GM18499 (cell line): ENCODE measurements around the gene PKD2L1.
"Not testable (repeated sequence)": the region's sequence is repeated elsewhere in the genome, so short reads cannot be mapped to it uniquely, and the experiment has no call there.

Source experiments
- ATAC-seq: cut with Tn5 transposase; IDR thresholded peaks from one replicate; pipeline ENCODE4 v1.9.1; 2021; ENCODE audit warnings: moderate number of reproducible peaks; ENCODE audit not compliant: insufficient read depth, unreplicated experiment

Gene PKD2L1

GRCh38 chr10:100334762-100335161 is 4.7 kb upstream of the PKD2L1 start:
- ATAC-seq = no peak

DNA sequence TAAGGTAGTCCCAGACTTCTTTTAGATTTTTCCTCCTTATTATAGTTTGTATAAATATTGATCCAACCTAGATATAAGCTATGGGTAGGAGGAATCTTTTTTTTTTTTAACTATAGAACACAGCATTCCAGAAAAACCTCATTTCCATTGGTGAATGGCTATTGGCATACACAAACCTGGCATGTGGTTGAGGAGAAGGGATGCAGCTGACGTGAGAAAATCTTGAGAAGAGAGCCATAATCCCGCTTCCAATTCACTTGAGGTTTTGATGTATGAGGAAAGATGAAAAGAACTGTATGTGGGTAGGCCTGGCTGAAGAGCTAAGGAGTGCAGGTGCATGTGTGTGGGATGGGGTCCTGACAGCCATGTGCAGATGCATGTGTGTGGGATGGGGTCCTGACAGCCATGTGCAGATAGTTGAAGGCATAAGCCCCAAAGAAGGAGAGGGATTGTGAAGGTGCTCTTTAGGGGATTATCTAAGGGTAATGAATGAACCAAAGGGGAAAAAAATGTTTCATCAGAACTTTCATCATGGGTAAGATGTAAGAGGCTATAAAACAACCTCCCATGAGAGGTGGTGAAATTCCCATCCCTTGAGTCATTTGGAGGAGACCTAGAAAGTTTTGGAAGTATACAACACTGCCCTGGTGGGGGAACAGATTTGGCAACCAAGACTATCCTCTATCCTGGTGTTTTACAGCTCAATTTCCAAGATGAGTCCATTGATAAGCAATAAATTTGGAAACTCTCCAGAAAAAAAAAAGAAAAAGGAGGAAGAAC is 3.8 kb upstream of the PKD2L1 start:
- no peak for ATAC-seq

DNA sequence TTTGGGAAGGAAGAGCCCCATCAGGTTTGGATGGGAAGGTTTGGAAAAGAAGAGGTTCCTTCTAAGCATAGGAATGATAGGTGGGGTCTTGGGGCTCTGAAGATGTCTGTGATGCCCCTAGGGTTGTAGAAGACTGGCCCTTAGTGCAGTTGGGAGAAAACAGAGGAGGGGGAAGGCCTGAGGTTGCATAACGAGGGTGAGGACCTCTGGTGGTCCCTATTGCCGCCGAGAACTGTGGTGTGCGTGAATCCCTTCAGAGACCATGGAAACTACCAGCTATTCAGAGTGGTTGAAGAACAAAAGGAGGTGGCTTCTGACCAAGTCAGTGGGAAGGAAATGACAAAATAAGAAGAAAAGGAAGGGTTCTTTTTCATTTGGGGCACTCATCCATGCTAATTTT is 3.1 kb upstream of the PKD2L1 start:
- ATAC-seq = no peak

DNA sequence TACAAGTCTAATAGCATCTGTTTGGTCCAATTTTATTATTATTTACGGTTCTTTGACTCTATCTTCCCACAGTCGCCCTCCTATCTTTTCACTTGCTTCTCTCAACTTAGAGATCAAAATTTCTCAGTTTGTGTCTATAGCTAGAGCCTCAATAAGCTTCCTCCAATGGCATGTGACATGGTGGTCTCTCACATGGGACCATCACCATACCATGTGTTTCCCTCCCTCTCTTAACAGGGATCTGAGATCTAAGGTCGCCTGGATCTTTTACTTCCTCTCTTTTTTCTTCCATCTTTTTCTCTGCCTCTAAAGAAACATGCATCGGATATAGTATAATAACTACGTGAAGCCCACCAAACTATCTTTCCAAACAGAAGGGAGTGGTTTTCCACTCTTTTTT is 1.8 kb downstream of the PKD2L1 start:
- no peak for ATAC-seq

- ATAC-seq = no peak
These were observed 2.4 kb downstream of the PKD2L1 start for GRCh38 chr10:100327718-100328009.

DNA sequence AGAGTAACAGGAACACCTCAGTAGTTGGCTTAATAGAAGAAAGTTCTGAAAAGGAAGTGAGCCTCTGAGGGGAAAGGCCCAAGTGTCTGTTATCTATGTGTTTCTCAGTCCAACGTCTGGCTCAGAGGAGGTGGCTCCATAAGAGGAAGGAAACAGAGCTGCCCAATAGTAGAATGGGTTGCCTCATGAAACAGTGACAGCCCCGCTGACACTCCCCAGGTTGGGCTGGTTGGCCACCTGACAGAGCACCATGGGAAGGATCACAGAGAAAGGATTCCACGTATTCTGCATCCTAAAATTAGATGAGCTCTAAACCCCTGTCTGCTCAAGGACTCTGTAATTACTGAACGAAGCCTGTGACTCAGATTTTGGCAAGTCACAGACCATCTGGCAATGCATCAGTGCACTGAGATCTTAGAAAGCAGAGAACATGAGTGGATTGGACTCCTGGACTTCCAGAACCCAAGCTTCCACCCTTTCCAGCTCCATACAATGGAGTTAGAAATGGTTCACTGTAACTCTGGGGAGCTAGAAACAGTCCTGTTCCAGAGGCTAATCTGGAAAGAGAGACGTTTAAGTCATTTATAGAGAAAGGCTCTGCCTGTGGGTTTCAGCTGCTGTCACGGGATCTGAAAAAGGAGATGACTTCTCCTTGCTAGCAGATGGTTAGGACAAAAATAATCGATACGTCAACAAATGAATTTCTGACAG is 2.9 kb downstream of the PKD2L1 start:
- peak; percentile 94 for ATAC-seq

GRCh38 chr10:100325158-100325557 is 4.9 kb downstream of the PKD2L1 start:
- ATAC-seq = no peak

GRCh38 chr10:100319707-100320402 is 10.2 kb downstream of the PKD2L1 start:
- ATAC-seq = no peak

DNA sequence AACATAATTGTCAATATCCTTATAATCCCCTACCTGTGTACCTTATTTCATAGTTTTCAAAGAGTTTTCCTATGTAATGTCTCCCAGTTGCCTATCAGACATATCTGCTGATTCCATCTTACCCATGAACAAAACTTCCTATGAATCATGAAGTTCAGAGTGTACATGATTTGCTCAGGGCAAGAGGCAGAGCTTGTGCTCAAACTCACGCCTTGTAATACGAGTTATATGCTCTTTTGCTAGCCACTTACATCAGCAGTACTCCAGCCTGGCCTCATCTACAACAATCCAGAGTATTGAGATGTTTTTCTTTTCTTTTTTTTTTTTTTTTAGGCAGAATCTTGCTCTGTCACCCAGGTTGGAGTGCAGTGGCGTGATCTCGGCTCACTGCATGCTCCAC is 11.8 kb downstream of the PKD2L1 start:
- ATAC-seq = no peak

- ATAC-seq = no peak
These were observed 14.4 kb downstream of the PKD2L1 start for GRCh38 chr10:100315615-100316014.

GRCh38 chr10:100311298-100311697 is 18.7 kb downstream of the PKD2L1 start:
- no peak for ATAC-seq

DNA sequence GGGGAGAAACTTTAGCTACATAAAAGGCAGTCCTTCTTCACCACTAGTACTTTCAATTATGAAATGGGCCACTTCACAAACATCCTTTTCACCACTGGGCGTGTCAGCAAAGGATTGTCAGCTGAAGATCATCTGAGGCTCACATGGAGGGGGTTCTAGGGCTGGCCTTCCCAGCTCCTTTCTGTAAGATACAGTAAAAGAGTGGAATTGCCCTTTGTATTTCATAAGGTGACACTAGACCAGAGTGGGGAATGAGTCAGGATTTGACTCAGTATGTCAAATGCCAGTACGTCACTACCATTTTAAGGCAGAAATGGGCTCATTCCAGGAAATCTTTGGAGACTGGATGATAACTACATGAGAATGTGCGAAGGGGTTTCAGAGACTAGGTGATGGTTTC is 22.3 kb downstream of the PKD2L1 start:
- no peak for ATAC-seq

DNA sequence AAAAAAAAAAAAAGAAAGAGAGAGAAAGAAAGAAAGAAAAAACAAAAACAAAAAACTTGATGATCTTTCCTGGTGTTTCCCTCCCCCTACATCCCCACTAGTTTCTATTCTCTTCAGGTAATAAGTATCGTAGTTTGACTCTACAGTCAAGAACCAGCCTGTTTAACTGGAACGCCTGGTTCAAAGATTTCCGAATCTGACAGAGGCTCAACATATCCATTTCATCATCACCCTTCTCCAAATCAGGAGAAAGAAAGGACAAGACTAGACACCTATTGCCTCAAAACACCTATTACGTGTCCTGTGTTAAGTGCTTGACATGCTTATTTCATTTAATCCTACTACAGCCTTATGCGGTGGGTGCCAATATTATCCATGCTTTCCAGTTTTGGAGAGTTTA is 23.2 kb downstream of the PKD2L1 start:
- ATAC-seq = no peak

GRCh38 chr10:100304414-100304813 is 25.6 kb downstream of the PKD2L1 start:
- no peak for ATAC-seq

DNA sequence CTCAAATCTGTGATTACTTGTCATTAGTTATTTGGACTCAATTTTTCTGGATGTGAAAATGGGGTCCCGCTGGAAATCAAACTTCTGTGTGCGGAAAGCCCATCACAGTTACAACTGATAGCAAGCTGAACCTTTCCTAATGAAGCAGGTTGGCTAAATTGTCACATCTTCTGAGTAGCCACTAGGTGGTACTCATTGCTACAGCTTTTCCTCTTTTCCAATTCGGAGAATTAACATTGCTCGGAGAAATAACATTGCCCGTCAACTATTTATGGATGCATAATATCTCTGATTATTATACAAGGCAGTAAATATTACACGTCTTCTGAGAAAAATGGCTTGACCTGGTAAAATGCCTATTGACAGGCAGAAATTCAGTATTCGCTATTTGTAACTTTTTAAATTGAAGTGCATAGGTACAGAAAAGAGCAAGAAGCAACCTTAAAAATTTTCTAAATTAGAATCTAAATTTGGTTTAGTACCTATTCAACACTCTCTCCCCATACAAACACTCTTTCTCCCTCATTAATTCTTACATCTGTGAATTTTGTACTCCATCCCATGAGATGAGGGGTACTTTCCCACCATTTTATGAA is 26.2 kb downstream of the PKD2L1 start:
- no peak for ATAC-seq

- not testable (repeated sequence) for ATAC-seq
These were observed 28.9 kb downstream of the PKD2L1 start for GRCh38 chr10:100301123-100301522.

DNA sequence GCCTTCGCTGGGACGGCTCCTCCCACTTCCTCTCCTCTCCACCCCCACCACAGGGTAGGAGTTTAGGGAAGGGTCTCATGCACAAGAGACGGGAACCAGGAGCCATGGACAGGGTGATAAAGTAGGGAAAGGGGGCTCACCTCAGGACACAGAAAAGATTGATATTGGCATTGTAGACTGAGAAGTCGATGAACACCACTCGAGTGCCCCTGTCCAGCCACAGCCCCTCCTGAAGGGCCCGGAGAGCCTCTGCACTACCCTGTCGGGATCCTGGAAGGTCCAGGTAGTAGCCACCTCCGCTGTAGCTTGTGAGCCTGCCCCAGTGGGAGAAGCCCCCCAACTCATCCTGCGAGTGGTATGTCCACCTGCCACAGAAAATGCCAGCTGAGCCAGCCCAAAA is 32.8 kb downstream of the PKD2L1 start:
- no peak for ATAC-seq

- no peak for ATAC-seq
These were observed 37.0 kb downstream of the PKD2L1 start for GRCh38 chr10:100293066-100293465.

- not testable (repeated sequence) for ATAC-seq
These were observed 37.7 kb downstream of the PKD2L1 start for GRCh38 chr10:100292300-100292699.

- no peak for ATAC-seq
These were observed 38.7 kb downstream of the PKD2L1 start for GRCh38 chr10:100291356-100291755.

DNA sequence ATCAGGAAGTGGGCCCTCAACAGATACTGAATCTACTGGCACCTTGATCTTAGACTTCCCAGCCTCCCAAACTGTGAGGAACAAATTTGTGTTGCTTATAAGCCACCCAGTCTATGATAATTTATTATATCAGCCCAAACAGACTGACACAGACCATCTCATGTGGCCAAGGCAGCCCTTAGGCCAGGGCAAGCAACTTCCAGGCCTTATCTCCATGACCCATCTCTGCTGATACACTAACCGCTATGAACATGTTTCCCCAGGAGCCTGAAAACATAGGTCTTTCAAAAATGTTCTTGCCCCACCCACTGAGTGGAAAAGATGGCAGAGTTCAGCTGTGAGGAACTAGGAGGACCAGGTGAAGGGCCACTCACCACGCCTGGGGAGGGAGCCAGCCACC is 40.4 kb downstream of the PKD2L1 start:
- ATAC-seq = no peak
